OCI-LY7 (cell line): Measurements from ENCODE around the gene LRP1B.

Experiments
- CTCF ChIP-seq: fragments of 200-600 bp; sonication (generic); conservative IDR thresholded peaks from 2 replicates; pipeline ENCODE4 v1.5.1; 2014; ENCODE audit warnings: mild to moderate bottlenecking, antibody characterized with exemption, low read length, moderate library complexity, mixed read lengths
- EZH2phosphoT487 ChIP-seq: fragments of 200-600 bp; sonication (generic); IDR thresholded peaks from 2 replicates; pipeline ENCODE4 v1.6.1; 2018; ENCODE audit warnings: low read depth, borderline replicate concordance, mild to moderate bottlenecking, mixed run types, antibody characterized with exemption, low read length, moderate library complexity, mixed read lengths

- no peak for TF ChIP-seq CTCF
- TF ChIP-seq EZH2phosphoT487 = no peak
Observed at GRCh38 chr2:140362361-140362760, 1768.5 kb downstream of the LRP1B start.
